ENCODE measurements around the gene AK3. TPM values are rescaled to one million over a fixed set of nuclear protein-coding genes. Genes with fewer than 3 reads are reported as not detected.
A peak's percentile ranks its signal among the peaks of the same experiment; 100 is the strongest.

Gene AK3
- total and polyA plus RNA-seq, 9 of the 15 experiments (the other 6 are each of a cell fraction or from before 2014, with no cell fraction given) = 12.2 to 78.6 (median 41.8) TPM

DNA sequence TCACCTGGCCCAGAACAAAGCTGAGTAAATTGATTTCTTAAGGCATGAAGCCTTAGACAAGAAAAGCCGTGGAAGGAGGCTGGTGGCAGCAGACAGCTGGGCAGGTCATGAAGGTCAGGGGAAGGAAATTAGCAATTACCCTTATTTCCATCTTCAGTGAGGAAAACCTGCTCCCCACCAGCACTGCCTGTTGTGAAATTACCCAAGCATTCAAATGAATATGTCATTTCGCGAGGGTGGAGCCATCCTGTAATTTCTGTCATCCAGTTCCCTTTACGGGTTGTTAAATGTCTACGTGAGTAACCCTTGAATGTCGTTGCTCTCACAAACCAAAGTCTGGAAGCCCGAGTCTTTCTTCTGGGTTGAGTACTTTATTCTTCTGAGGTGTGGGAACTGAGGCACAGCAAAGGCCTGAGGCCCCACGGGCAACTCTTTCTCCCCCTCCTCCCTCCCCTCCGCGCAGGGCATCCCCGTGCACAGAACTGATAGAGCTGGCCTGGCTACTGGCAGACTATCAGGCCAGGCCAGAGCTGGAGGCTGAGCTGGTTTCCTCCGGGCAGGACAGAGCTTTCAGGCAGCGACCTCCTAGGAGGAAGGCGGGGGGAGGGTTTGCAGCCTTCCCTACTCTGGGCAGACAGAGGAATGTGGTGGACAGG is 22.0 kb upstream of the AK3 start (continued):
- no peak for TF ChIP-seq BMI1 (IDR thresholded peaks at IDR 0.05; ENCODE audit: low read length)
- no peak for TF ChIP-seq C11orf30 (IDR thresholded peaks at IDR 0.05; ENCODE audit: low read depth)
- TF ChIP-seq DPF2 (IDR thresholded peaks at IDR 0.05) = peak; percentile 46; the same call in 1 of the 2 replicates

- H3K9me1 ChIP-seq (ENCODE audit: control insufficient read depth, insufficient read depth, low read length) = no peaks in the 10 kb centered on the region
- peak overlapping the region; percentile 7; the same call in 1 of the 2 replicates for H3K4me3 ChIP-seq
- no peaks in the 10 kb centered on the region for H3K9me3 ChIP-seq (replicated peaks; ENCODE audit: control insufficient read depth, insufficient read depth, low read depth, low read length)
- in situ Hi-C loops (cut with MboI) (no loop called here), intact Hi-C loops (cut with micrococcal nuclease) (loop anchor here (1.0 to 5.0 kb wide), 4 partner anchors 91 to 665 kb away; no protein-coding TSS in a partner anchor)
- peak; percentile 25 to 86 (median 38) for DNase-seq (ENCODE audit: extremely low read depth in 1 of 4, low spot score in 3 of 4)
- CTCF ChIA-PET (ENCODE audit: low intra/inter-chr PET ratio) = interaction anchor here (0.6 to 1.6 kb wide), 2 partner anchors 12 to 226 kb away, joined by 3 to 5 read pairs; no protein-coding TSS in a partner anchor
- peaks cover 8 to 12% of the 10 kb centered on the region in 2 experiments; a peak in 4 of 5 replicates for H3K4me1 ChIP-seq (replicated peaks in 1 of 2; ENCODE audit: control insufficient read depth in 2 of 2, insufficient read depth in 2 of 2, low read length in 2 of 2)
- no peaks in the 10 kb centered on the region for H3K36me3 ChIP-seq (ENCODE audit: control insufficient read depth, insufficient read depth, low read length)
- FAIRE-seq = peak; percentile 94
- H2AFZ ChIP-seq (ENCODE audit: low read depth, low read length) = peak overlapping the region; percentile 90
- H3K27me3 ChIP-seq (ENCODE audit: control insufficient read depth in 2 of 2, insufficient read depth in 2 of 2, low read length in 2 of 2) = no peaks in the 10 kb centered on the region
- H3K27ac ChIP-seq (ENCODE audit: extremely low read depth, low read depth, low read length) = peak overlapping the region; percentile 62
- BruUV-seq (replicated peaks) = no TSS peak
- H4K20me1 ChIP-seq (replicated peaks; ENCODE audit: control insufficient read depth, insufficient read depth, low read length) = no peaks in the 10 kb centered on the region
- 20% methylated on average over 19 of the region's 22 CpGs for WGBS (ENCODE audit: insufficient coverage, low coverage, missing lambda C conversion rate)
- no peaks in the 10 kb centered on the region; the same call in 2 of the 3 replicates for H3K79me2 ChIP-seq (ENCODE audit: control insufficient read depth, insufficient read depth, low read length)
- peak overlapping the region; percentile 4 to 55; a peak in 2 of 4 replicates for H3K9ac ChIP-seq (ENCODE audit: insufficient read depth in 1 of 2, low read depth in 2 of 2, low read length in 2 of 2)
- peak; percentile 75 for ATAC-seq
- POLR2A ChIA-PET = interaction anchor here (0.6 to 1.5 kb wide), 5 partner anchors 12 to 162 kb away, joined by 3 to 5 read pairs (median 3); no protein-coding TSS in a partner anchor
- peak overlapping the region; percentile 65 for H3K4me2 ChIP-seq (ENCODE audit: insufficient read depth, low read length)
- TF ChIP-seq, protein P1, sequence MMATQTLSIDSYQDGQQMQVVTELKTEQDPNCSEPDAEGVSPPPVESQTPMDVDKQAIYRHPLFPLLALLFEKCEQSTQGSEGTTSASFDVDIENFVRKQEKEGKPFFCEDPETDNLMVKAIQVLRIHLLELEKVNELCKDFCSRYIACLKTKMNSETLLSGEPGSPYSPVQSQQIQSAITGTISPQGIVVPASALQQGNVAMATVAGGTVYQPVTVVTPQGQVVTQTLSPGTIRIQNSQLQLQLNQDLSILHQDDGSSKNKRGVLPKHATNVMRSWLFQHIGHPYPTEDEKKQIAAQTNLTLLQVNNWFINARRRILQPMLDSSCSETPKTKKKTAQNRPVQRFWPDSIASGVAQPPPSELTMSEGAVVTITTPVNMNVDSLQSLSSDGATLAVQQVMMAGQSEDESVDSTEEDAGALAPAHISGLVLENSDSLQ (IDR thresholded peaks at IDR 0.05) = peak; percentile 76
- TF ChIP-seq, protein P2, sequence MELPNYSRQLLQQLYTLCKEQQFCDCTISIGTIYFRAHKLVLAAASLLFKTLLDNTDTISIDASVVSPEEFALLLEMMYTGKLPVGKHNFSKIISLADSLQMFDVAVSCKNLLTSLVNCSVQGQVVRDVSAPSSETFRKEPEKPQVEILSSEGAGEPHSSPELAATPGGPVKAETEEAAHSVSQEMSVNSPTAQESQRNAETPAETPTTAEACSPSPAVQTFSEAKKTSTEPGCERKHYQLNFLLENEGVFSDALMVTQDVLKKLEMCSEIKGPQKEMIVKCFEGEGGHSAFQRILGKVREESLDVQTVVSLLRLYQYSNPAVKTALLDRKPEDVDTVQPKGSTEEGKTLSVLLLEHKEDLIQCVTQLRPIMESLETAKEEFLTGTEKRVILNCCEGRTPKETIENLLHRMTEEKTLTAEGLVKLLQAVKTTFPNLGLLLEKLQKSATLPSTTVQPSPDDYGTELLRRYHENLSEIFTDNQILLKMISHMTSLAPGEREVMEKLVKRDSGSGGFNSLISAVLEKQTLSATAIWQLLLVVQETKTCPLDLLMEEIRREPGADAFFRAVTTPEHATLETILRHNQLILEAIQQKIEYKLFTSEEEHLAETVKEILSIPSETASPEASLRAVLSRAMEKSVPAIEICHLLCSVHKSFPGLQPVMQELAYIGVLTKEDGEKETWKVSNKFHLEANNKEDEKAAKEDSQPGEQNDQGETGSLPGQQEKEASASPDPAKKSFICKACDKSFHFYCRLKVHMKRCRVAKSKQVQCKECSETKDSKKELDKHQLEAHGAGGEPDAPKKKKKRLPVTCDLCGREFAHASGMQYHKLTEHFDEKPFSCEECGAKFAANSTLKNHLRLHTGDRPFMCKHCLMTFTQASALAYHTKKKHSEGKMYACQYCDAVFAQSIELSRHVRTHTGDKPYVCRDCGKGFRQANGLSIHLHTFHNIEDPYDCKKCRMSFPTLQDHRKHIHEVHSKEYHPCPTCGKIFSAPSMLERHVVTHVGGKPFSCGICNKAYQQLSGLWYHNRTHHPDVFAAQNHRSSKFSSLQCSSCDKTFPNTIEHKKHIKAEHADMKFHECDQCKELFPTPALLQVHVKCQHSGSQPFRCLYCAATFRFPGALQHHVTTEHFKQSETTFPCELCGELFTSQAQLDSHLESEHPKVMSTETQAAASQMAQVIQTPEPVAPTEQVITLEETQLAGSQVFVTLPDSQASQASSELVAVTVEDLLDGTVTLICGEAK (IDR thresholded peaks at IDR 0.05) = no peak
- TF ChIP-seq, protein P2 (CRISPR knock-in tag; IDR thresholded peaks at IDR 0.05) = no peak
- 0 out of 2 replicates have a peak, but pooled peaks have one; percentile 11 for TF ChIP-seq SOX6 (IDR thresholded peaks at IDR 0.05)
Measured at GRCh38 chr9:4762108-4762885, 21.3 kb upstream of the AK3 start.

Data from K562 (cell line).